HG03159 (cell line): ENCODE data around the gene PCDHB1.

Source experiments
- ATAC-seq: cut with Tn5 transposase; IDR thresholded peaks from one replicate; pipeline ENCODE4 v1.9.1; 2021; ENCODE audit warnings: mild to moderate bottlenecking, moderate library complexity; ENCODE audit not compliant: unreplicated experiment

PCDHB1 gene, protein sequence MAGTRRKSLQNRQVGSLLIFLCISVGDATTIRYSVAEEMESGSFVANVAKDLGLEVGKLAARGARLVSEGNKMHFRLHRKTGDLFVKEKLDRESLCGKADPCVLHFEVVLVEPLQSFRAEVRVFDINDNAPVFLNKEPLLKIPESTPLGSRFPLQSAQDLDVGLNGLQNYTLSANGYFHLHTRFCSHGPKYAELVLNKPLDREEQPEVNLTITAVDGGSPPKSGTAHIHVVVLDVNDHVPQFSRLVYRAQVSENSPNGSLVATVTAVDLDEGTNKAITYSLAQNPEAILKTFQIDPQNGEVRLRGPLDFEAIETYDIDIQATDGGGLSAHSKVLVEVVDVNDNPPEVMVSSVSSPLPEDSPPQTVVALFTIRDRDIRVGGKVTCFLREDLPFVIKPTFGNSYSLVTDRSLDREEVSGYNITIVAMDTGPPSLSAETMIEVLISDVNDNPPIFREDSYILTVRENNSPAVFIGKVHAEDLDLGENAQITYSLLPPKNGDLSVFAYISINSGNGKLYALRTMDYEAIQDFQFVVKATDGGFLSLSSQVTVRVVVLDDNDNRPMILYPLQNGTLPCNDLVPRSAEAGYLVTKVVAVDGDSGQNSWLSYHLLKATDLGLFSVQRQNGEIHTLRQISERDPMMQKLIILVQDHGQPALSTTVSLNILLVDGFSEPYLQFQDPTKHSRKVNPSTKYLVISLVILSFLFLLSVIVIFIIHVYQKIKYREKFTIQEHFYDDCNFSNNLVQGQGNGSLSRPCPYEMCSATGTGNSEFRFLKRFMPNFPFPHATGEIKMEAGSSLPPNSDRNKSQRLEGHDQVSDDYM

DNA sequence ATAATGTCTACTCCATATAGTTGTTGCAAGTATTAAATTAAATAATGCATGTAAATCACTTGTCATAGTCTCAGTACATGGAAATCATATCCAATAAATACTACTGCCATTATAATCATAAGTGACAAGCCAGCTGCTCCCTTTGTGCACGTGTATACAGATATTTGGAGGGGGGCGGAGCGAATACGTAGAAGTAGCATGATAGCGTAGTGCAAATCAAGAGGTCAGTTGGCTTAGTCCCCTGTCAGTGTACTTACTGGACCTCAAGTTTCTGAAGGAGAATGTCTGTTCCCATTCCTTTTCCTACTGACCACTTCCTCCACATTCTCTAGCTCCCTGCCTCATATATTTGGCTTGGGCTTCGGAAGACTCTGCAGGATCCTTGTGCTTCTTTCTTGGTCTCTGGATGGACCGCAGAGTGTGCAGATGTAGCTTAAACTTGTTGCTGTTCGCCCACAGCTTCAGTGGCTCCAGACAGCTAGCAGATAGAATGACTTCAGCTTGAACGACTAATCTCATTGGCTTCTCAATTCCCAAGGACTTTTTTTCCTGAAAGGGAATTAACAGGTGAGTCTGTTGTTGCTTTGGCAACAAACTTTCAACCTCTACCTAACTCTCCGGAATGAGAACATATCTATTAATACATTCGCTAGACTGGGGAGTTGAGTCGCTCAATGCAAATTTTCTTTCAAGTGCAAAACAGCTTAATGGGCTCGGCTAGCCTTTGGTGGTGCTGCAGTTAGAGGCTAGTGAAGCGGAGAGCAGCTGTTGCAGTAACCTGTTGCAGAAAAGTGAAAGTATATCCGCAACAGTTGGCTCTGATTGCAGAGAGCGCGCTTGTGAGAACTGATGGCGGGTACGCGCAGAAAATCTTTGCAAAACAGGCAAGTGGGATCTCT lies at the start of gene PCDHB1:
TSS of gene PCDHB1 (plus strand) at position 753 of the 899 bp plus-strand sequence. CDS start at position 850, 97 bp downstream.
- ATAC-seq: no peak

DNA sequence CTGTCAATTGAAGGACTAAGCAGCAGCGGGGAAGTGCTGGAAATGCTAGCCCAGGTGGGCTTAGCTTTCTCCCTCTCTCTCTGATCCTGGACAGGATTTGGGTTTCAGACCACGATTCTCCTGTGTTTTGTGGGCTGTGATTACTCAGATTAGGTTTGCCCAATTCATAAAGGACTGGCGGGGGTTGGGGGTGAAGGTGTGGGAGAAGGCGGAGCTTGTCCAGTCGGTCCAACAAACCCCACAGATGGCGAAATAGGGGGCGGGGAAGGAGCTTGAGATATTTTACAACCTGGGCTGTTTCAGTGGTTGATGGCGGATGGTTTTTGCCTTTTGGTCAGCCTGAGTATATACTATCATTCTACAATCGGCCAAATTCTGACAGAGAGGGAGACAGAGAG lies 49.7 kb upstream of the PCDHB1 start:
- no peak for ATAC-seq

DNA sequence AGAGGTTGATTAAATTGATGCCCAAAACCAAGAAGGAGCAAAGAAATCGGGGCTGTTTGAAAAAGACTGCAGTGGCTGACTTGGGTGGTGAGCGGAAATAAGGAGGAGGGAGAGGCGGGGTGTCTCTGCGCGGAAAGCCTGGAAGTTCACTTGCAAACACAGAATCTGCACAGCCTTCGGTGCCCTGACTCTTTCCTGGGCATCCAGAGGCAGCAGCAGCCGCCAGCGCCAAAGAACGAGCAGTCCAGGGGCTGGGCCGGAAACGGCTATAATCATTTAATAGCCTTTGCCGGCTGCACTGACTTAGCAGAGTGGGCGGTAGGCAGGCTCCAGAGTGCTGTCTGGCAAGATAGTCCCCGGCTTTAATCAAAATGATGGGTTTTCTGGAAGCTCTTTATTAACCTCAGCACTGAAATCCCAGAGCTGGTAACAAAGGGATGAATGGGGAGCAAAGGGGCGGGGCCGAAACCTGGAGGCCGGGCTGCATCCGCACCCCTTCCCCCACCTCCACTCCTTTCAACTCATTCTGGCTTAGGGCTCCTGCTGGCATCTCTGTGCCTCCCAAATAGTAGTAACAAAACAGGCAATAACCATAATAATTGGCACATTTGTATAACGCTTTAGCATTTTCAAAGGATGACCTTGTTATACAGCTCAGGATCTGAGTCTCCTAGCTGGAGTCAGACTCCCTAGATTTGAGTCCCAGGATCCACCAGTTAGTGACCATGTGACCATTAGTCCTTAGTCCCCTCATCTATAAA lies 49.1 kb upstream of the PCDHB1 start:
- no peak for ATAC-seq

DNA sequence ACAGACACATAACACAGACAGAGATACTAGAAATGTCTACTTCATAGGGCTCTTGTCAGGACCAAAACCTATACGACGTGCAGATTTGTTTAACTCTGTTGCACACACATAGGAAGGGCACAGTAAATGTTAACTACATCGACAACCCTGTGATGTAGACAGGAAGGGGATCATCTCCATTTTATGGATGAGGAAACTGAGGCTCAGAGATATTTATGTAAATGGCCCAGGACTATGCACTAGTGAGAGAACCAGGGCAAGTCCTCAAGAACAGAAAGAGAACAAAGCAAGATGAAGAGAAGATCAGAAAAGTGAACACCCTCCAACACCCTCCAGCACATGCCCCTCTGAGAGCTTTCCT lies 48.6 kb upstream of the PCDHB1 start:
- no peak for ATAC-seq

DNA sequence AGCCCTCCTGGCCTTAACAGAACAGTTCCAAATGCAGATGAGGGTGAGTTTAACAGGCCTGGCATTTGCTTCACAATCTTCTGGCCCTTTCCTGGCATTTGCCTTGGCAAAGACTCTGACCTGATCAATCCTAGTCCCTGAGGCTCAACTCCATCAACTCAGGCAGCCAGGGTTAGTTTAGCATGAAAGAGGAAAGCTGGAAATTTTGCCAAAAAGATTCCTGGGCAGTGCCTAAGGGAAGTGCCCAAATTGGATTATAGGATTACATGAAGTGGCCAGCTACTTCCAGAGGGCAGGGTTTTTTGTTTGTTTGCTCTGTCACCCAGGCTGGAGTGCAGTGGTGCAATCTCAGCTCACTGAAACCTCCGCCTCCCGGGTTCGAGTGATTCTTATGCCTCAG lies 48.1 kb upstream of the PCDHB1 start:
- ATAC-seq: no peak

DNA sequence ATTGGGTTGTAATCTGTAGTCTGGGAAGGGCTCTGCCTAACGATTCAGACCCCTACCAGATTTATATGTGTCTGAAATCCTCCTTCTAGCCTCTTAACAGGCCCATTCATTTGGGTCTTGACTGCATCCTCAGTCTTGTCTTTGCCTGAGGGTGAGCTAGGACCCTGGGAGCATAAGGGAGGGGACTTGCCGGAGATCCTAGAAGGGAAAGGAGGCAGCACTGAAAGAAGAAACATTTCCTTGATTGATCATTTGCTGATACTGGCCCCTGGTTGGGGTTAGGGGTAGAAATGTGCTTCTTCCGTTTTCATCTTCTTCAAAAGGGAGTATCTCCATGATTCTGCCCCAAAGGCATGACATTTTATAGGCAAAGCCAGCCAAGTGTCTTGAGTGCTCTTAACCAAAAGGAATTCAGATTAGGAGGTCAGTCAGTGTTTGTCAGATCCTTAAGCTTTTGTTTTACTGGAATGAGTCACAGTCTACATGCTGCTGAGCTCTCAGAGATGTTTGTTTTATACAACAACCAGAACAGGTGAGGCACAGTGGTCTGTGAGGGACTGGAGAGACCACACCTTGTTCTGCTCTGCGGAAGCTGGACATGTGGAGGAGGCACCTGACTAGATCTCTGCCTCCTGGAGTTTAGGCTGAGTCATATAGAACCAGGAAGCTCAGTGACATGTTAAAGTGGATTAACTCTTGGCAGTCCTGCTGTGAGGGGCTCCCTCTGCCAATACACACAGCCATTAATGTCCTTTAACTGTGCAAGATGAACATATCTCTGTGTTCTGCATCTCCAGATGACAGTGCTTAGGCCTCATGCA lies 47.2 kb upstream of the PCDHB1 start:
- ATAC-seq: no peak

DNA sequence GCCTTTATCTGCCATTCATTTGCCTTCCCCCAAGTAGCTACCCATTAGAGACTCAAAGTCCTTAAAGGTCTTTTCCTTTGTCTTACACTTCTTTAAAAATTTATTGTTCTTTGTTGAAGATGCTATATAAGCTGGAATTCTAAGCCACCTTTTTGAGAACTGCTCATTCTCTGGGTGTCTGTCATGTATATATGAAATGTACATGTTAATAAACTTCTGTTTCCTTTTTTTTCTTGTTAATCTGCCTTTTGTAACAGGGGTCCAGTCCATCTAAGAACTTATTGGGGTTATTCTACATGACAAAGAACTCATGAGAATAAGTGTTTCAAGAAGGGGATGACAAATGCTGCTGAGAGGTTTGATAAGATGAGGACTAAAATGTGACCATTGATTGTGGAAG lies 43.4 kb upstream of the PCDHB1 start:
- ATAC-seq: no peak

DNA sequence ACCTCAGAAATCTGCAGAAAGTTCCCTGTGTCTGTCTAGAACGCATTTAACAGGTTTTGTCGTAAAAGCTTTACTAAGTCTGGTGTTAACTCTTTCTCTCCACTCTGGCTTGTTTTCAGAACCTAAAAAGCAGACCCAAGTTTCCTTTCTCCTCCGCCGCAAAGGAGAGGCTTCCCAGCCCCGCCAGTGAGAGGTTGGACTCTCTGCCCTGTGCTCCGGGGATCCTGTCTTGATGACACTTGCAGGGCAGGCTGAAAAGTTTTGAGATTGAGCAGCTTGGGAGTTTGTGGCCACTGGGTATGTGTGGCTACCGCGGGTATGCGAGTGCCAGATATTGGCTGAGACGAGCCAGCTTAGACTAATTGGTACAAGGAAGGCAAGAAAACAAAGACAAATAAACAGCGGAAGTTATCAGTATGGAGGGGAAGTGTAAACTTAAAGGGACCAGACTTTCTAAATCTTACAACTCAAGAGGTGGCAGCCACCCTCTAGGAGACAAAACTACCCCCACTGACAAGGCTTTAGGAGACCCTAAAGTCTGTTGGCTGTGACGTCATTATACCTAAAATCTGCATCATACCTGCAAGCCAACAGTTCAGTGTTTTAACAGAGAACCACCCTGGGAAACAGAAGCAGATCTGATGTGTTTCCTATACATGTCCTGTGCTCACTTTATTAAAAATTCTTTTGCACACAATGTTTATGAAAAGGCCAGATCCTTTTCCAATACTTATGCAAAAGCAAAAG lies 41.0 kb upstream of the PCDHB1 start:
- no peak for ATAC-seq

DNA sequence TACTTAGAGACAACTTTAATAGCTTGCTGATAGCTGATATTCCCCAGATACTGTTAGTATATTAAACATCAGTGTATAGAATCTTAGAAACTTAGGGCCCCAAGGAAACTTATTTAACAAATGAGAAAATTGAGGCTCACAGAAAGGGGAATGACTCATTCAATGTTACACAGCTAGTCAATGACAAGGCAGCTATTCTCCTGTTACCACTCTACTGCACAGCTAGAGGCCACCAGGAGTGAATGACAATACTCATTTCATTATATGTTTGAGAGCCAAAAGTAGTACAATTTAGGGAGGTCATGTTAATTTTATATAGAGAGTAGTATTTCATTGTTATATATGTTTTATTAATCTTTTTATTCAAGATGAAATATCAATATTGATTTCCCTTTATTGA lies 33.2 kb upstream of the PCDHB1 start:
- no peak for ATAC-seq

DNA sequence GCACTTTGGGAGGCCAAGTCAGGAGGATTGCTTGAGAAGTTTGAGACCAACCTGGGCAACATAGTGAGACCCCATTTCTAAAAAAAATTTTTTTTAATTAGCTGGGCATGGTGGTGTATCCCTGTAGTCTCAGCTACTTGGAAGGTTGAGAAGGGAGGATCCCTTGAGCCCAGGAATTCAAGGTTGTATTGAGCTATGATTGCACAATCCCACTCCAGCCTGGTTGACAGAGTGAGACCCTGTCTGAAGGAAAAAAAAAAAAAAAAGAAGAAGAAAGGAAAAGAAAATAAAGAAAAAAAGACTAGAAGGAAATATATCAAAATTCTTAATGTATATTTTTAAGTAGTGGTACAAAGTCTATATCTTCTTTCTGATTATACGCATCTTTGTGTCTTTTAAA lies 28.8 kb upstream of the PCDHB1 start:
- no peak for ATAC-seq

DNA sequence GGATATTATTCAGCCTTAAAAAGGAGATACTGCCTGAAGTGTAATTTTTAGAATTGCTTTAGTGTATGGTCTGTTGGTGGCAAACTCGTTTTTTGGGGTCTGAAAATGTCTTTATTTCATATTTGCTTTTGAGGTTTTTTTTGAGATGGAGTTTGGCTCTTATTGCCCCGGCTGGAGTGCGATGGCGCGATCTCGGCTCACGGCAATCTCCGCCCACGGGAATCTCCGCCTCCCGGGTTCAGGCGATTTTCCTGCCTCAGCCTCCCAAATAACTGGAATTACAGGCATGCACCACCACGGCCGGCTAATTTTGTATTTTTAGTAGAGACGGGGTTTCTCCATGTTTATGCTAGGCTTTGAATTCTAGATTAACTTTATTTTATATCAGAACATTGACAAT lies 20.2 kb upstream of the PCDHB1 start:
- no peak for ATAC-seq

DNA sequence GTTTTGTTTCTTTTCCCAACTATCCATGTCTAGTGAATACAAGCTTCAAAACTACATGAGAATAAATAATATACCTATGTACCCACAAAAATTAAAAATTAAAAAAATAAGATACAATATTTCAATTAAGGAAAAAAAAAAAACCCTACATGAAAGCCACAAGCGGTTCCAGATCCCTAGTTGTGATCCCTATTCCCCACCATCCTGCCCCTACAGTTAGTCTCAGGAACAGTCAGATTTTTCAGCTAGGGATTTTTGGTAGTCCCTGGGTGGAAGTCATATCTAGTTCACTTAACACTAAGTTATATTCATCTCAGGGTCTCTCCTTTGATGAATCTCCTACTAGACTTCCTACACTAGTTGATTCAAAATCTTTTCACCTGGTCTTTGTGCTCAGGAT lies 18.5 kb upstream of the PCDHB1 start:
- no peak for ATAC-seq

DNA sequence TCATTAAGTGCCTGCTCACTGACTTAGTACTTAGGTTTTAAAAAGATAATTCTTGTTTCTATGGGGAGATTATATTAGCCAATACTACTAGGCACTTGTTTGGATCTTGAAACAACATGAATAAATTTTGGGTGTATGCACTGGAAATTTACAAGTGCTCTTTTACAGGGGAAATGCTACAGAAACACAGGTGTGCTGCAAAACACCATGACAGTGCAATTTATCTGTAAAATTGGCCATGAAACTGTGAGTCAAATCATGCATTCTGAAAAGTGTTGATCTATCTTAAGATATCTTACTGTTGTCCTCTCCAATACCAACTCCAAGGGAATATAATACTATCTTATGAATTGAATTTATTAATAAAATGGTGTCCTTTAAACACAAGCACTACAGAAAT lies 12.1 kb upstream of the PCDHB1 start:
- ATAC-seq: no peak

DNA sequence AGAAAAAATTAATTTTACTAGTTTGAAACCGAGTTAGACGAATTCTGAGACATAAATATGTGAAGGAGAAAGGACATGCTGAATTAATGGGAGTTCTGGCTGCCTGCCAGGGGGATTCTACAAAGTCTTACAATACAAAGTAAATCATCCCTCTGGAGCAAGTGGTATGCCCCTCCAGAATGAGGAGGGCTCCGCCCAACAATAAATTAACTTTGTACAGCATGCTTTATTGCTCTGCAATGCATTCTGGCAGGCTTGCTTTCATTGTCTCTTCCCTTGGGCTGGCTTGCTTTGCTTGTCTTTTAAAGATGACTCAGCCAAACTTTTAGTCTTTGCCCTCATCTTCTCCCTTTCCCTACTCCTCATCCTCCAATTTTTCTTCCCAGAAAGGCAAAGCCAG lies 11.7 kb upstream of the PCDHB1 start:
- no peak for ATAC-seq

DNA sequence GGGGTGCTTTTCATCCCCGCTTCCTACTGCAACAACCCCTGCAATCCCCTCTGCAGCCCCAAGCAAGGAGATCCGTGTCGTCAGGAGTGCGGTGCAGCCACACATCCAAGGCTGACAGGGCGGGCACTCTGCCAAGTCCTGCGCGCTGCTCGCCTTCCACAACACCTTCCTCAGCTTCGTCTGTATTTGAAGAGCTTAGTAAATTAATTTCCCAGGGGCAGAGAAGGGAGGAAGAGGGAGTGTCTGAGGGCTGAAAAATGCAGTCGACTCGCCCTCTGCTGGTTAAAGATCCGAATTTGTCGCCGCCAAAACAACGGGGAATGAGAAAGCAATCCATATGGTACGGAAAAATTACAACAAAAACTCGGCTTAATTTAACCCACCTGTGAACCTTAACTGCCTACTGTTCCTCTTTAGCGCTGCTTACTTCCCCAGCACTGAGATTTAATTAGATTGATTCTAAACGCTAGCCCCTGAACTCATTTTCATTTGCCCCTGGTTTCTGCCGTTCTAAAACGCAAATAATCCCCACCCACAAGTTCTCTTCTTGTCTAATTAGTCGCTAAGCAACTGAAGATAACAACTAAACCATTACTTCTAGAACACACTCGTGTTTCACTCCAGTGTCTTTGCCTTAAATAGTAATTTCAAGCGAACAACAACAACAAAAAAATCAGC lies 10.9 kb upstream of the PCDHB1 start:
- no peak for ATAC-seq

DNA sequence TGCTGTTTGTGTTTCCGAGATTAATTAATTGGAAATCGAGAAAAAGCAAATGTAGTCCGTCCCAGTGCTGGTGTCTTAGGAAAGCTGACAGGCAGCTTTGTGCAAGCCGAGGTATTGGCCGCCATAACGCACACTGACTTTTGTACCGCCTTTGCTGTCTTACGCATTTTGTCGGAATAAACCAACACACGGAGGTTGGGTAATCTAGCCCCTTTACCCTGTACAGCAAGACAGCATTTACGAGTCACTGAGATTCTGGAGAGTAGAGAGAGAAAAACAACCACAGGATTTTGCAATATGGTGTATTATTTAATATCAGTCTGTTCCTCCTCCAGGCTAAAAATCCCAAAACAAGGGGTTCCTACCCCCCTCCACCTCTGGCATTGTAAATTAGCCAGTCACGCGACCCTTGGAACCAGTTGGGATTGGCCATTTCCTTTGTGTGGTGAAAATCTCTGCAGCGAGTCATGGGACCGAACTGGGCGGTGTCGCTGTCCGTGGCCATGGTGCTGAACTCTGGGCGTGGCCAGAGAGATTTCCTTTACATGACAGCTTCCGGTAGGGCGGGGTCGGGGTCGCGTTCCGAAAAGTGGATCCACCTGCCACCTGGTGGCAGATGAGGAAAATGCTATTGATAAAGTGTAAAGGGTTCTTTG lies 10.3 kb upstream of the PCDHB1 start:
- ATAC-seq: no peak

DNA sequence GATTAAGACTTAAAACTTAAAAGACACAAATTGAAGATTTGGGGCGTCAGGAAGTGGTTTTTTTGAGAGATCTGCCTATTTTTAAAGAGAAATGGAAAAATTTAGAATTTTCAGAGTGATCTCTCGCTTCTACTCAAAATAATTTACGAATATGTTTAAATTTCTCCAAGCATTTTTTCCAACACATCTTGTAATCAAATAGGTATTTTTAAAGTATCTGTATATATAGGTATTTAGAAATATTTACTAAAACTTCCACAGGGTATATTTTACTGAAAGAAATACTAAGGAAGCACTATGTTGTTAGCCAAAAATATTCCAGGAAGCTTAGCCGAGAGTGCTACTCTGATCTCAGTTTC lies 9.8 kb upstream of the PCDHB1 start:
- no peak for ATAC-seq

DNA sequence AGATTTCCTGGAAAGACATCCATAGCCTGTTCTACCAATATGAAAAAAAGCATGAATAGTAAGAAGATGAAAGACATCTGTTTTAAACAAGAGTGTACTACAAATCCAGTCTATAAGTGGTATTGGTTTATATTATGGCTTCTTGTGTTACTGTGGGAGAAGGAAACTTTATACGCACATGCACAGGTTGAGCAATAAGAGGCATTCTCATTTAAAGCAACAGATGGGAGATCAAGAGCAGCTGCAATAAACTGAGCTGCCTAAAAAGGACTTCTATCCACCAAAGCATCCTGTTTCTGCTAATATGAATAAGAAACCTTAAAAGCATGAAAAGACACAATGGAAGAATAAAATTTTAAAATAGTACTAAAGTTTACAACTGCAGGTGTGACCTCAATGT lies 8.6 kb upstream of the PCDHB1 start:
- no peak for ATAC-seq
